Measurements from ENCODE around the gene CLCNKA. TPM values are rescaled to one million over a fixed set of nuclear protein-coding genes. Genes with fewer than 3 reads are reported as not detected.

The CLCNKA gene
- total RNA-seq, 1 donor from 2014 or later: not detected

- no peaks in the 10 kb centered on the region for H3K9me3 Mint-ChIP-seq
- no peaks in the 10 kb centered on the region for H3K36me3 Mint-ChIP-seq (ENCODE audit: low read depth)
- intact Hi-C loops (cut with micrococcal nuclease): loop anchor here (10.0 kb wide), 1 partner anchor 293 kb away; the partner anchor contains the start of gene SZRD1
- peaks cover 26% of the 10 kb centered on the region for H3K27me3 Mint-ChIP-seq
- H3K27ac Mint-ChIP-seq: no peak overlapping the region
- H3K4me3 Mint-ChIP-seq: peak overlapping the region; percentile 9
- peaks cover 16% of the 10 kb centered on the region for H3K4me1 Mint-ChIP-seq
- no peak for DNase-seq
Measured at GRCh38 chr1:16072095-16072494, 50.3 kb downstream of the CLCNKA start.

GRCh38 chr1:16072616-16073484 lies 51.0 kb downstream of the CLCNKA start:
- Mint-ChIP-seq H3K4me3 (peak overlapping the region; percentile 44), H3K4me1 (peaks cover 19% of the 10 kb centered on the region), H3K36me3 (ENCODE audit: low read depth) (no peaks in the 10 kb centered on the region), H3K27ac (no peak overlapping the region), H3K27me3 (peaks cover 22% of the 10 kb centered on the region), H3K9me3 (no peaks in the 10 kb centered on the region)
- no peak for DNase-seq
- intact Hi-C loops (cut with micrococcal nuclease): loop anchor here (10.0 kb wide), 1 partner anchor 292 kb away; the partner anchor contains the start of gene SZRD1

GRCh38 chr1:16073490-16074119 lies 51.8 kb downstream of the CLCNKA start, which contains the start of gene FAM131C:
Gene FAM131C, minus strand, starts transcription at chr1:16073651. Its CDS starts 209 bp downstream, at chr1:16073442.
- peaks cover 22% of the 10 kb centered on the region for H3K27me3 Mint-ChIP-seq
- H3K9me3 Mint-ChIP-seq: no peaks in the 10 kb centered on the region
- H3K4me3 Mint-ChIP-seq: peak within 1 kb of the TSS; percentile 78
- H3K27ac Mint-ChIP-seq: peak within 1 kb of the TSS; percentile 51
- peaks cover 19% of the 10 kb centered on the region for H3K4me1 Mint-ChIP-seq
- DNase-seq: peak; percentile 84
- H3K36me3 Mint-ChIP-seq (ENCODE audit: low read depth): no peaks in the 10 kb centered on the region
- intact Hi-C loops (cut with micrococcal nuclease): loop anchor here (10.0 kb wide), 1 partner anchor 291 kb away; the partner anchor contains the start of gene SZRD1

- intact Hi-C loops (cut with micrococcal nuclease): loop anchor here (10.0 kb wide), 1 partner anchor 291 kb away; the partner anchor contains the start of gene SZRD1
- Mint-ChIP-seq H3K4me3 (peak overlapping the region; percentile 78), H3K27me3 (peaks cover 22% of the 10 kb centered on the region), H3K9me3 (no peaks in the 10 kb centered on the region), H3K36me3 (ENCODE audit: low read depth) (no peaks in the 10 kb centered on the region), H3K4me1 (peaks cover 22% of the 10 kb centered on the region), H3K27ac (peak overlapping the region; percentile 51)
- DNase-seq: no peak
Measured at GRCh38 chr1:16074217-16074616, 52.4 kb downstream of the CLCNKA start.

- Mint-ChIP-seq H3K9me3 (no peaks in the 10 kb centered on the region), H3K27me3 (peaks cover 21% of the 10 kb centered on the region), H3K27ac (no peak overlapping the region), H3K4me3 (no peak overlapping the region), H3K4me1 (peaks cover 17% of the 10 kb centered on the region), H3K36me3 (ENCODE audit: low read depth) (no peaks in the 10 kb centered on the region)
- intact Hi-C loops (cut with micrococcal nuclease): loop anchor here (10.0 kb wide), 1 partner anchor 289 kb away; the partner anchor contains the start of gene SZRD1
- no peak for DNase-seq
Measured at GRCh38 chr1:16075337-16076030, 53.6 kb downstream of the CLCNKA start.

- no peaks in the 10 kb centered on the region for H3K36me3 Mint-ChIP-seq (ENCODE audit: low read depth)
- H3K4me3 Mint-ChIP-seq: no peak overlapping the region
- H3K4me1 Mint-ChIP-seq: peaks cover 17% of the 10 kb centered on the region
- H3K27ac Mint-ChIP-seq: no peak overlapping the region
- intact Hi-C loops (cut with micrococcal nuclease): loop anchor here (10.0 kb wide), 1 partner anchor 289 kb away; the partner anchor contains the start of gene SZRD1
- H3K9me3 Mint-ChIP-seq: no peaks in the 10 kb centered on the region
- DNase-seq: no peak
- H3K27me3 Mint-ChIP-seq: peaks cover 21% of the 10 kb centered on the region
Measured at GRCh38 chr1:16076031-16076864, 54.4 kb downstream of the CLCNKA start.

GRCh38 chr1:16076865-16077238 lies 55.0 kb downstream of the CLCNKA start:
- DNase-seq: no peak
- Mint-ChIP-seq H3K4me3 (no peak overlapping the region), H3K27ac (no peak overlapping the region), H3K9me3 (no peaks in the 10 kb centered on the region), H3K4me1 (peaks cover 17% of the 10 kb centered on the region), H3K36me3 (ENCODE audit: low read depth) (no peaks in the 10 kb centered on the region), H3K27me3 (peaks cover 20% of the 10 kb centered on the region)
- intact Hi-C loops (cut with micrococcal nuclease): loop anchor here (10.0 kb wide), 1 partner anchor 288 kb away; the partner anchor contains the start of gene SZRD1

- peaks cover 13% of the 10 kb centered on the region for H3K27me3 Mint-ChIP-seq
- DNase-seq: no peak
- H3K27ac Mint-ChIP-seq: no peak overlapping the region
- no peaks in the 10 kb centered on the region for H3K36me3 Mint-ChIP-seq (ENCODE audit: low read depth)
- no peaks in the 10 kb centered on the region for H3K9me3 Mint-ChIP-seq
- intact Hi-C loops (cut with micrococcal nuclease): loop anchor here (10.0 kb wide), 1 partner anchor 287 kb away; the partner anchor contains the start of gene SZRD1
- peaks cover 17% of the 10 kb centered on the region for H3K4me1 Mint-ChIP-seq
- no peak overlapping the region for H3K4me3 Mint-ChIP-seq
Measured at GRCh38 chr1:16077406-16078245, 55.8 kb downstream of the CLCNKA start.

- H3K4me1 Mint-ChIP-seq: peaks cover 12% of the 10 kb centered on the region
- peaks cover 6% of the 10 kb centered on the region for H3K27me3 Mint-ChIP-seq
- peak overlapping the region; percentile 75 for H3K4me3 Mint-ChIP-seq
- H3K36me3 Mint-ChIP-seq (ENCODE audit: low read depth): no peaks in the 10 kb centered on the region
- H3K27ac Mint-ChIP-seq: peak overlapping the region; percentile 87
- H3K9me3 Mint-ChIP-seq: no peaks in the 10 kb centered on the region
- DNase-seq: peak; percentile 93
- intact Hi-C loops (cut with micrococcal nuclease): loop anchor here (1.0 to 10.0 kb wide), 3 partner anchors 108 to 286 kb away; partner anchors contain the start of gene SZRD1
Measured at GRCh38 chr1:16078925-16079656, 57.3 kb downstream of the CLCNKA start.

GRCh38 chr1:16080422-16081150 lies 58.8 kb downstream of the CLCNKA start:
- H3K9me3 Mint-ChIP-seq: no peaks in the 10 kb centered on the region
- no peak for DNase-seq
- no peak overlapping the region for H3K27ac Mint-ChIP-seq
- no peak overlapping the region for H3K4me3 Mint-ChIP-seq
- peaks cover 9% of the 10 kb centered on the region for H3K4me1 Mint-ChIP-seq
- intact Hi-C loops (cut with micrococcal nuclease): no loop called here
- no peaks in the 10 kb centered on the region for H3K36me3 Mint-ChIP-seq (ENCODE audit: low read depth)
- H3K27me3 Mint-ChIP-seq: no peaks in the 10 kb centered on the region

GRCh38 chr1:16081636-16082035 lies 59.8 kb downstream of the CLCNKA start:
- no peaks in the 10 kb centered on the region for H3K27me3 Mint-ChIP-seq
- H3K4me1 Mint-ChIP-seq: peaks cover 9% of the 10 kb centered on the region
- no peak overlapping the region for H3K4me3 Mint-ChIP-seq
- H3K27ac Mint-ChIP-seq: no peak overlapping the region
- no peak for DNase-seq
- H3K9me3 Mint-ChIP-seq: no peaks in the 10 kb centered on the region
- intact Hi-C loops (cut with micrococcal nuclease): no loop called here
- H3K36me3 Mint-ChIP-seq (ENCODE audit: low read depth): no peaks in the 10 kb centered on the region

Measured in activated CD4-positive, alpha-beta T cell treated with anti-CD3 and anti-CD28 coated beads, Interleukin-2, amount 10 ng/mL, durations not matched to agents 24 days and 14 days (primary cell).